ENCODE data around the gene TMEM156. TPM values are rescaled to one million over a fixed set of nuclear protein-coding genes. Genes with fewer than 3 reads are reported as not detected.

The TMEM156 gene
- total and polyA plus RNA-seq, 4 donors = 0.58 to 0.70 (median 0.64) TPM

DNA sequence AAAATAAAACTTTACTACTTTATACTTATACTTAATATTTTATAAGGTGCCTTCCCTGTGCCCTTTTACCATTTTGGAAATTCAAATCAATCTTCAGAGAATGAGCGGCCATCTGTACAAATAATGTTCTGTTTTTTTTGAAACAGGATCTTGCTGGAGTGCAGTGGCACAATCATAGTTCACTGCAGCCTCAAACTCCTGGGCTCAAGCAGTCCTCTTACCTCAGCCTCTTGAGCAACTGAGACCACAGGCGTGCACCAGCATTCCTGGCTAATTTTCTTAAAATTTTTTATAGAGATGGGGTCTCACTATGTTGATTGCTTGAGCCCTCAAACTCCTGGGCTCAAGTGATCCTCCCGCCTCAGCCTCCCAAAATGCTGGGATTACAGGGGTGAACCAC lies 111.1 kb downstream of the TMEM156 start:
- 94% methylated on average over 3 of the region's 3 CpGs for WGBS
- no peak for TF ChIP-seq HNF4A (conservative IDR thresholded peaks at IDR 0.05)
- TF ChIP-seq, protein P1, sequence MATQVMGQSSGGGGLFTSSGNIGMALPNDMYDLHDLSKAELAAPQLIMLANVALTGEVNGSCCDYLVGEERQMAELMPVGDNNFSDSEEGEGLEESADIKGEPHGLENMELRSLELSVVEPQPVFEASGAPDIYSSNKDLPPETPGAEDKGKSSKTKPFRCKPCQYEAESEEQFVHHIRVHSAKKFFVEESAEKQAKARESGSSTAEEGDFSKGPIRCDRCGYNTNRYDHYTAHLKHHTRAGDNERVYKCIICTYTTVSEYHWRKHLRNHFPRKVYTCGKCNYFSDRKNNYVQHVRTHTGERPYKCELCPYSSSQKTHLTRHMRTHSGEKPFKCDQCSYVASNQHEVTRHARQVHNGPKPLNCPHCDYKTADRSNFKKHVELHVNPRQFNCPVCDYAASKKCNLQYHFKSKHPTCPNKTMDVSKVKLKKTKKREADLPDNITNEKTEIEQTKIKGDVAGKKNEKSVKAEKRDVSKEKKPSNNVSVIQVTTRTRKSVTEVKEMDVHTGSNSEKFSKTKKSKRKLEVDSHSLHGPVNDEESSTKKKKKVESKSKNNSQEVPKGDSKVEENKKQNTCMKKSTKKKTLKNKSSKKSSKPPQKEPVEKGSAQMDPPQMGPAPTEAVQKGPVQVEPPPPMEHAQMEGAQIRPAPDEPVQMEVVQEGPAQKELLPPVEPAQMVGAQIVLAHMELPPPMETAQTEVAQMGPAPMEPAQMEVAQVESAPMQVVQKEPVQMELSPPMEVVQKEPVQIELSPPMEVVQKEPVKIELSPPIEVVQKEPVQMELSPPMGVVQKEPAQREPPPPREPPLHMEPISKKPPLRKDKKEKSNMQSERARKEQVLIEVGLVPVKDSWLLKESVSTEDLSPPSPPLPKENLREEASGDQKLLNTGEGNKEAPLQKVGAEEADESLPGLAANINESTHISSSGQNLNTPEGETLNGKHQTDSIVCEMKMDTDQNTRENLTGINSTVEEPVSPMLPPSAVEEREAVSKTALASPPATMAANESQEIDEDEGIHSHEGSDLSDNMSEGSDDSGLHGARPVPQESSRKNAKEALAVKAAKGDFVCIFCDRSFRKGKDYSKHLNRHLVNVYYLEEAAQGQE (IDR thresholded peaks at IDR 0.05) = no peak
- no peak for TF ChIP-seq YY1 (IDR thresholded peaks at IDR 0.05)
- no peak for TF ChIP-seq JUND (IDR thresholded peaks at IDR 0.05)
- no peak for TF ChIP-seq SP1 (IDR thresholded peaks at IDR 0.05)
- no peak for TF ChIP-seq FOXA2 (IDR thresholded peaks at IDR 0.05)
- TF ChIP-seq, protein P2, sequence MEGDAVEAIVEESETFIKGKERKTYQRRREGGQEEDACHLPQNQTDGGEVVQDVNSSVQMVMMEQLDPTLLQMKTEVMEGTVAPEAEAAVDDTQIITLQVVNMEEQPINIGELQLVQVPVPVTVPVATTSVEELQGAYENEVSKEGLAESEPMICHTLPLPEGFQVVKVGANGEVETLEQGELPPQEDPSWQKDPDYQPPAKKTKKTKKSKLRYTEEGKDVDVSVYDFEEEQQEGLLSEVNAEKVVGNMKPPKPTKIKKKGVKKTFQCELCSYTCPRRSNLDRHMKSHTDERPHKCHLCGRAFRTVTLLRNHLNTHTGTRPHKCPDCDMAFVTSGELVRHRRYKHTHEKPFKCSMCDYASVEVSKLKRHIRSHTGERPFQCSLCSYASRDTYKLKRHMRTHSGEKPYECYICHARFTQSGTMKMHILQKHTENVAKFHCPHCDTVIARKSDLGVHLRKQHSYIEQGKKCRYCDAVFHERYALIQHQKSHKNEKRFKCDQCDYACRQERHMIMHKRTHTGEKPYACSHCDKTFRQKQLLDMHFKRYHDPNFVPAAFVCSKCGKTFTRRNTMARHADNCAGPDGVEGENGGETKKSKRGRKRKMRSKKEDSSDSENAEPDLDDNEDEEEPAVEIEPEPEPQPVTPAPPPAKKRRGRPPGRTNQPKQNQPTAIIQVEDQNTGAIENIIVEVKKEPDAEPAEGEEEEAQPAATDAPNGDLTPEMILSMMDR (IDR thresholded peaks at IDR 0.05; ENCODE audit: low read depth, low read length, missing input control) = no peak
- TF ChIP-seq, protein P3, sequence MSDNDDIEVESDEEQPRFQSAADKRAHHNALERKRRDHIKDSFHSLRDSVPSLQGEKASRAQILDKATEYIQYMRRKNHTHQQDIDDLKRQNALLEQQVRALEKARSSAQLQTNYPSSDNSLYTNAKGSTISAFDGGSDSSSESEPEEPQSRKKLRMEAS (IDR thresholded peaks at IDR 0.05) = no peak
- no peak for TF ChIP-seq RAD21 (IDR thresholded peaks at IDR 0.05)
- no peak for TF ChIP-seq FOXA1 (IDR thresholded peaks at IDR 0.05)
- no peak for TF ChIP-seq HNF4G (IDR thresholded peaks at IDR 0.05)

DNA sequence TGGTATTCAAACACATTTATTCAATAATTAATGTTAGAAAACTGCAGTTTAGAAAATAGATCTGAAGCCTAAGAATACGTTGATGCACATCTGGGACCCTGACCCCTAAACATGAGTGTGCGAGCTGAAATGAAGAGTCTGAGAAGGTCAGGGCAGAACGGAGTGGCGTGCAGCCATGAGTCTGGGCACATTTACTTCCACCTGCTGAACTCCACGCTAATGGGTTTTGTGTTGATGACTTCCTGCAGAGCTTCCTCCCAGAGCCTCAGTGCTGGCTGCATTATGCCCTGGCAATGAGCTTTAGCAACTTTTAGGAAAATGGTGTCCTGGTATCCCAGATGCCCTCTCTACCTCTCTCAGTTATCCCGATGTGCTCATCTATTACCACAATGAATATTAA lies 111.5 kb downstream of the TMEM156 start:
- peaks cover 11 to 55% (median 39%) of the 10 kb centered on the region in 4 donors for H3K36me3 ChIP-seq (ENCODE audit: control insufficient read depth in 4 of 4, insufficient read depth in 3 of 4, low read depth in 1 of 4, low read length in 3 of 4)
- 84% methylated on average over 6 of the region's 6 CpGs for WGBS
- H3K4me3 ChIP-seq (ENCODE audit: low read depth in 1 of 3, low read length in 3 of 3) = no peak overlapping the region
- H3K9ac ChIP-seq (ENCODE audit: low read depth in 1 of 2, low read length in 2 of 2) = no peak overlapping the region
- no peaks in the 10 kb centered on the region for H3K4me1 ChIP-seq (ENCODE audit: control insufficient read depth in 4 of 4, insufficient read depth in 4 of 4, low read length in 3 of 4)
- no peaks in the 10 kb centered on the region for H3K27me3 ChIP-seq (ENCODE audit: control insufficient read depth in 4 of 4, insufficient read depth in 4 of 4, low read length in 3 of 4)
- no peak for TF ChIP-seq GABPA (IDR thresholded peaks at IDR 0.05 in 1 of 2, conservative IDR thresholded peaks at IDR 0.05 in 1 of 2)
- no peak for TF ChIP-seq FOXA2 (IDR thresholded peaks at IDR 0.05)
- TF ChIP-seq, protein P1 (IDR thresholded peaks at IDR 0.05) = no peak
- TF ChIP-seq HNF4G (IDR thresholded peaks at IDR 0.05) = no peak
- TF ChIP-seq HNF4A (conservative IDR thresholded peaks at IDR 0.05) = no peak
- TF ChIP-seq, protein P4, sequence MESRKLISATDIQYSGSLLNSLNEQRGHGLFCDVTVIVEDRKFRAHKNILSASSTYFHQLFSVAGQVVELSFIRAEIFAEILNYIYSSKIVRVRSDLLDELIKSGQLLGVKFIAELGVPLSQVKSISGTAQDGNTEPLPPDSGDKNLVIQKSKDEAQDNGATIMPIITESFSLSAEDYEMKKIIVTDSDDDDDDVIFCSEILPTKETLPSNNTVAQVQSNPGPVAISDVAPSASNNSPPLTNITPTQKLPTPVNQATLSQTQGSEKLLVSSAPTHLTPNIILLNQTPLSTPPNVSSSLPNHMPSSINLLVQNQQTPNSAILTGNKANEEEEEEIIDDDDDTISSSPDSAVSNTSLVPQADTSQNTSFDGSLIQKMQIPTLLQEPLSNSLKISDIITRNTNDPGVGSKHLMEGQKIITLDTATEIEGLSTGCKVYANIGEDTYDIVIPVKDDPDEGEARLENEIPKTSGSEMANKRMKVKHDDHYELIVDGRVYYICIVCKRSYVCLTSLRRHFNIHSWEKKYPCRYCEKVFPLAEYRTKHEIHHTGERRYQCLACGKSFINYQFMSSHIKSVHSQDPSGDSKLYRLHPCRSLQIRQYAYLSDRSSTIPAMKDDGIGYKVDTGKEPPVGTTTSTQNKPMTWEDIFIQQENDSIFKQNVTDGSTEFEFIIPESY (IDR thresholded peaks at IDR 0.05) = no peak
- TF ChIP-seq RXRA (IDR thresholded peaks at IDR 0.05) = no peak
- TF ChIP-seq, protein P3 (IDR thresholded peaks at IDR 0.05) = no peak
- TF ChIP-seq TAF1 (conservative IDR thresholded peaks at IDR 0.05) = no peak
- no peak for TF ChIP-seq NR2F2 (IDR thresholded peaks at IDR 0.05)
- TF ChIP-seq, protein P2 (IDR thresholded peaks at IDR 0.05; ENCODE audit: low read depth, low read length, missing input control) = no peak
- no peak for TF ChIP-seq FOXA1 (IDR thresholded peaks at IDR 0.05)
- no peak for TF ChIP-seq RAD21 (IDR thresholded peaks at IDR 0.05)
- no peak overlapping the region for H3K27ac ChIP-seq (ENCODE audit: low read depth in 1 of 2, low read length in 2 of 2)
- no peak for DNase-seq (ENCODE audit: low spot score)
- H3K9me3 ChIP-seq (ENCODE audit: control insufficient read depth in 4 of 4, low read length in 3 of 4) = no peaks in the 10 kb centered on the region

More for the DNA sequence above, 111.1 kb downstream of the TMEM156 start:
- no peaks in the 10 kb centered on the region for H3K9me3 ChIP-seq (ENCODE audit: control insufficient read depth in 4 of 4, low read length in 3 of 4)
- peaks cover 14 to 53% (median 36%) of the 10 kb centered on the region in 4 donors for H3K36me3 ChIP-seq (ENCODE audit: control insufficient read depth in 4 of 4, insufficient read depth in 3 of 4, low read depth in 1 of 4, low read length in 3 of 4)
- no peak for DNase-seq (ENCODE audit: low spot score)
- H3K9ac ChIP-seq (ENCODE audit: low read depth in 1 of 2, low read length in 2 of 2) = no peak overlapping the region
- no peaks in the 10 kb centered on the region for H3K4me1 ChIP-seq (ENCODE audit: control insufficient read depth in 4 of 4, insufficient read depth in 4 of 4, low read length in 3 of 4)
- no peak overlapping the region for H3K4me3 ChIP-seq (ENCODE audit: low read depth in 1 of 3, low read length in 3 of 3)
- H3K27ac ChIP-seq (ENCODE audit: low read depth in 1 of 2, low read length in 2 of 2) = no peak overlapping the region
- no peaks in the 10 kb centered on the region for H3K27me3 ChIP-seq (ENCODE audit: control insufficient read depth in 4 of 4, insufficient read depth in 4 of 4, low read length in 3 of 4)
